Anterior cingulate cortex (tissue), 58 donors: ENCODE data around the gene MEF2D.

ENCODE experiments used
- DNase-seq, 58 donors: peaks; one replicate each; lab custom pipeline; 2025; lab: John Stamatoyannopoulos, UW

Gene MEF2D

GRCh38 chr1:156489935-156490293 lies 10.7 kb downstream of the MEF2D start:
- DNase-seq: no peak

- DNase-seq: peak in 50 of 58 donors; percentile 31 to 85 (median 64)
These were observed 11.2 kb downstream of the MEF2D start for GRCh38 chr1:156489166-156489934.

DNA sequence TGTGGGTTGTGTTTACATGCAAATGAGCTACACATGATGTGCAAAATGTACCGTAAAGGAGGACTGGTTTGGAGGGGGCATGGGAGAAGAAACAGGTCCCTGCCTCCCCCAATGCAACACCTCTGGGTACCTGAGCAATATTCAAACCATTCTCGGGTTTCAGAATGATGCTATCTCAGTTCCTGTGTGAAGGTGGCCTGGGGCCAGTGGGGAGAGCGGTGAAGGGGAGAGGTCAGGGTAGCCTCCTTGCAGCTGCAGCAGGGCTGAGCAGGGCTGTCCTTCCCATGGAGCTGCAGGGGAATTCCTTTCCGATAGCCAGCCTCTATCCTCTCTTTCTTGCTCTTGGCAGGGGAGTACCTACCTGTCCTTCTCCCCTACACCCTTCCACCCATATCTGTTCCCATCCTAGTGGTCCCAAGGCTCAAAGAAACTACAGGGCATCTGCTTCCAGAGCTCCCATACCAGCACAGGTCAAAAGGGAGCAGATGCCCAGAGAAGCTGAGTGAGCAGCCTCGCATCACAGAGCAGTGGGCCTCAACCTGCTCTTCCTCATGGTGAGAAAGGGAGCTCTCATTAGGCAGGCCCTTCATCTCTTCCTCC lies 11.9 kb downstream of the MEF2D start:
- no peak for DNase-seq

GRCh38 chr1:156487862-156488261 lies 12.7 kb downstream of the MEF2D start:
- DNase-seq: no peak

- peak in 50 of 58 donors; percentile 14 to 84 (median 56) for DNase-seq
These were observed 13.9 kb downstream of the MEF2D start for GRCh38 chr1:156486421-156487344.

- DNase-seq: no peak
These were observed 14.6 kb downstream of the MEF2D start for GRCh38 chr1:156485984-156486383.

DNA sequence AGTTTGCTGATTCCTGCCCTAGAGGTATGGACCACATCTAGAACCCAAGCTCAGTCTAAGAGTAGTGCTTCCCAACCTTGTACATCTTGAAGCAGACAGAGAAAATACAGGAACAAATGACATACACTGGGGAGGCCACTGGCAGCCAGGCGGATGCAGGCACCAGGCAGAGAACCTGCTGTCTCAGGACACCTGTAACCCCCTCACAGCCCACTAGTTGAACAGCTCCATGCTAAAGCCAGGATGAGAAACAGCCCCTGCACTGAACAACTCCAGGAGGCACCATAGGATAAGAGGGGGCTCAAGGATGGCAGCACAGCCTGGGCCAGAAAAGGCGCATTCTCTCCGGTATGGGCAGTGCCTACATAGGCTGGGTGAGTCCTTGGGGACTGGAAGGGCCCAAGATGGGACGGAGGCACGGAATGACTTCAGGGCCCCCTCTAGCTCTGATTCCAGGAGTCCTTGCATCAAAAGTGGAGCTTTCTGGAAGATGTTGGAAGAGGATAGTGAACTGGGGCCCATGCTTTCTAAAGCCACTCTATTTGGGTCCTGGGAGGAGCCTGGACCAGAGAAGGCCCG lies 16.0 kb downstream of the MEF2D start:
- no peak for DNase-seq

DNA sequence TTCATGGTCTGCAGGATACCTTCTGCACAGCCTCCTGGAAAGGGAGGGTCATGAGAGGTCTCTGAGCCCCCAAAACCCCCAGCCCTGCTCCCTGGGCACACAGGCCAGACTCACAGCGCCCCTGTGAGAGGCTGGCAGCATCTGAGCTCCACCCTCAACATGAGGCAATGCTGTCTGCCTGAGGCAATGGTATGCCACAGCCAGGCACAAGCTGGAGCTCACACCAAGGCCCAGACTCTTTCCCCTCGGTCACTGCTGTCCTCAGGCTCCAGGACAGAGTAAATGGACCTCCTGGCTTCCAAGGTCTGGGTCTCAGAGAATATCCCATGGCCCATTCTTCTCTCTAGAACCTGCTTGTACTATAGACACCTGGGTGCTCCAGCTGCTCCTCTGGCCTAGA lies 17.2 kb downstream of the MEF2D start:
- DNase-seq: no peak

DNA sequence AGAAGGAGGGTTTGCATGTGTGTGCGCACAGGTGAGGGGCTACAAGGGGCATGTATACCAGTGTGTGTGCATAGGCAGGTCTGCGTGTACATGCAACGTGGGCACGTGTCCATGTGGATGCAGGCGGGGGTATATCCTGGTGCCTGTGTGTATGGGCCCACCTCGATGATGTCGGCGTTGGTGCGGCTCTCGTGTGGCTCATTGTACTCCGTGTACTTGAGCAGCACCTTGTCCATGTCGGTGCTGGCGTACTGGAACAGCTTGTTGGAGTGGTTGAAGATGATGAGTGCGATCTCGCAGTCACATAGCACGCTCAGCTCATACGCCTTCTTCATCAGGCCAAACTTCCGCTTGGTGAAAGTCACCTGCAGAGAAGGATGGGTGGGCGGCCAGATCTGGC lies 18.3 kb downstream of the MEF2D start:
- peak in 2 of 58 donors; percentile 16 to 34 for DNase-seq

- DNase-seq: no peak
These were observed 19.0 kb downstream of the MEF2D start for GRCh38 chr1:156481527-156481926.

DNA sequence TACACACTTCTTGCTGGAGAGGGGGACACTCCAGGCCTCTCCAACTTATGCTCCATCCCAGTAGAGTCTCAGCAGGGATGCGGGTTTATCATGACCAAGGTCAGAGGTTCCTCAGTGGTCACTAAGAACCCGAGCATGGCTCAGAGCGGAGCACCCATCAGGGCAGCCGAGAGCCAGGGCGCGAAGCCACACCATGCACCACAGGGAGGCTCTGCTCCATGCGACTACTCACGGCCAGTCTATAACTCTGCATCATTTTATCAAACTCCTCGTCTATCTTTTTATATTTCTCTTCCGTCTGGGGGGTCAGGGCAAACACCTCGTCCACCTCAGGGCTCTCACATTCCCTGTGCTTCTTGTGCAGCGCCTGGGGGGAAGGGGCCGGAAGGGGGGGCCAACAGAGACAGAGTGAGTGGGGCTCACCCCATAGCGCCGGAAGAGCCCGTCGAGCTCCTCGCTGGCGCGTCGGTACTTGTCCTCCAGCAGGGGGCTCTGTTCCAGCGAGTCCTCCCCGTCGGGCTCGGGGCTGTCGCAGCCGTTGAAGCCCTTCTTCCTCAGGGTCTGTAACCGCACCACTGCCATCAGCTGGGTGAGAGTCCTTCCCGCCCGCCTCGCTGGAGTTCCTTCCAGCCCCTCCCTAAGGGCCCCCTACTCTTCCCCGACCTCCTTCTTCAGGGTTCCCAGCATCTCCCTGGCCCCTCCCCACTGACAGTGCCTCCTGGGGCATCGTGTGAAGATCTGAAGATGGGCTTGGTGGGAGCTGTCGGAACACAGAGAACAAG lies 20.0 kb downstream of the MEF2D start:
- DNase-seq: peak in 31 of 58 donors; percentile 8 to 65 (median 29)

GRCh38 chr1:156480016-156480370 lies 20.6 kb downstream of the MEF2D start:
- DNase-seq: no peak

GRCh38 chr1:156479093-156480015 lies 21.2 kb downstream of the MEF2D start:
- no peak for DNase-seq

DNA sequence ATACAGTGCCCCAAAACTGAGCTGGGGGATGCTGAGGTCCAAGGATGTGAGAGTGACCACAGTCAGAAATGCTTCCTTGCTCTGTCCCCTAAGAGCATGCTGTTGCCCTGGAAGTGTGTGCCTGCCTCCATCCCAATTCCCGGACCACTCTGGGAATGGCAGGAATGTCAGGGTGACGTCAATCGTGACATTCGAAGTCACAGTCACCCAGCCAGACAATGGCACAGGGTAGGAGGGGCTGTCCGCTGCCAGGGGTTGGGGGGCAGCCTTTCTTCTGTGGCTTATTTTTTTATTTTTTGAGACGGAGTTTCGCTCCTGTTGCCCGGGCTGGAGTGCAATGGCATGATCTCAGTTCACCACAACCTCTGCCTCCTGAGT lies 22.3 kb downstream of the MEF2D start:
- DNase-seq: no peak

DNA sequence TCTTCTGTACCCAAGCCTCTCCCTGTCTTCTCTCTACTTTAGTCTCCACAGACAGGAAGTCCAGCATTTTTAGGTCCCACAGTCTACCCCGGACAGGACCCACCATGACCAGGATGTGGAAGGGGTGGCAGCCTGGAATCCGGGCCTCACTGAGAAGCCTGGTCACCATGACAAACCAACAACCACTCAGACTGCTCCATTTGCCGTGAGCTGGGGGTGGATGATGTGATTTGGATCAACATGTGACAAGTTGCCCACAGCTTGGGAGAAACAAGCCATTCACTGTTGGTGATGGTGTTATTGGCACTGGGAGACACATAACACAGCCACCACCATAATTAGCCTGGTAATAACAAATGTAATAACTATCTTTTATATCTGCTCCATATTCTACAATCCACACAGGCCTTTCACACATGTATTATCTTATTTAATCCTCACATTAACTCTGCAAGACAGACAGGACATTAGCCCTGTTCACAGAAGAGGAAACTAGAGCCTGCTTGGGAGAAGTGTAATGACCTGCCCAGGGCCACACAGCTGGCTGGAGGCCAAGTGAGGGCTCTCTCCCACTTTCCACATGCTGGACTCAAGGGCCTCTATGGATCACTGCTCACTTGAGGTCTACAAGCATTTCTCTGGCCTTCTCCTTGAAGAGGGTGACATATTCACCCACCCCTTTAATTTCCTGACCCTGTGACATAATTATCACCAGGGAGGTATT lies 22.9 kb downstream of the MEF2D start:
- peak in 32 of 58 donors; percentile 9 to 69 (median 32) for DNase-seq

DNA sequence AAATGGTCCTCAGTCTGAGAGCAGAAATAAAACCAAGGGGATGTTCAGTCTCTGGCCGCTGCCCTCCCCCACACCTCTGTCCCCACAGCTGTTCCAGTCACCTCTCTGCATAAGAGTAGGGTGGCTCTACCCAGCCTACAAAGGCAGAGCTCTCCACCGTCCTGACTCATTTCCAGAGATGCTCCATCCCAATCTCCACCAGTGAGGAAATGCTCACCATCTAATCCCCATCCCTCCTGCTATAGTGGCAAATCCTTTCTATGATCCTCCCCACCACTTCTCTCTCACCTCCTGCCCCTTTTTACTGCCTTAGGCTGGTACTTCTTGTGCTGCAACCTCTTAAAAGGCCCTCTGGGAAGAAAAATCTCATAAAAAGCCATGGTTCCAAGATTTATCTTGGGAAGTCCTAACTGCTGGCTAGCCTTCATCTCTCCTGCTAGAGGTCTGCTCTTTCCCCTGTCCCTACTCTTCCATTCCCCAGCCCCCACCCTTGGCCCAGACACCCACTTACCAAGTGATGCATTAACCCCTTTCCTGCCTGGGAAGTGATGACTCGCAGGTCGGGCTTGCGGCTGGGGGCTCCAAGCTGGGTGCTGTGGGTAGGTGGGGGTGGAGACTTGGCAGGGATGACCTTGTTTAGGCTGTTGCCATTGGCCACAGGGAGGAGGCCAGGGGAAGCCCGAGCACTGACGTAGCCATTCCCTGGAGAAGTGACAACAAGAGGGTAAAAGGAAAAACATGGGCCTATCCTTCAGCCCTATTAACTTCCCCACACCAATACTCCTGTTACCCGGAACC lies 23.9 kb downstream of the MEF2D start:
- DNase-seq: peak in 1 of 58 donors; percentile 24
